ENCODE measurements around the gene ANXA4. TPM values are rescaled to one million over a fixed set of nuclear protein-coding genes. Genes with fewer than 3 reads are reported as not detected.

ANXA4 gene
- total RNA-seq, 1 donor from 2014 or later = 122 TPM

GRCh38 chr2:69693059-69693774, 48.7 kb upstream of the ANXA4 start:
- Mint-ChIP-seq H3K4me3 (ENCODE audit: unreplicated experiment) (no peak overlapping the region), H3K27ac (ENCODE audit: unreplicated experiment) (no peak overlapping the region), H3K4me1 (ENCODE audit: low read depth, unreplicated experiment) (peaks cover 9% of the 10 kb centered on the region), H3K27me3 (ENCODE audit: low read depth, unreplicated experiment) (no peaks in the 10 kb centered on the region), H3K36me3 (ENCODE audit: low read depth, unreplicated experiment) (no peaks in the 10 kb centered on the region), H3K9me3 (ENCODE audit: unreplicated experiment) (no peaks in the 10 kb centered on the region)
- no peaks in the 10 kb centered on the region for H3K79me2 ChIP-seq (ENCODE audit: insufficient read depth, low read length)
- H3K9me3 ChIP-seq (ENCODE audit: insufficient read depth, low read depth, low read length) = no peaks in the 10 kb centered on the region
- H3K4me1 ChIP-seq (ENCODE audit: insufficient read depth, low read length) = peaks cover 36% of the 10 kb centered on the region
- no peaks in the 10 kb centered on the region for H4K20me1 ChIP-seq (ENCODE audit: insufficient read depth, low read length)
- H3K36me3 ChIP-seq (ENCODE audit: insufficient read depth, low read length) = no peaks in the 10 kb centered on the region
- no peak overlapping the region for H3K4me3 ChIP-seq (ENCODE audit: insufficient read depth, low read depth, low read length)
- H3K27me3 ChIP-seq (ENCODE audit: insufficient read depth, low read length) = peaks cover 6% of the 10 kb centered on the region
- no peak overlapping the region for H3K27ac ChIP-seq (ENCODE audit: low read depth, low read length)
- peak overlapping the region; percentile 8 for H3K4me2 ChIP-seq (ENCODE audit: low read length)
- H3K9ac ChIP-seq (ENCODE audit: low read length) = no peak overlapping the region
- TF ChIP-seq EZH2 (IDR thresholded peaks at IDR 0.05; ENCODE audit: insufficient read depth, low read length) (no peak), CTCF (IDR thresholded peaks at IDR 0.05; ENCODE audit: insufficient read depth, low read depth, low read length) (no peak)
- DNase-seq (ENCODE audit: low read depth) (no peak), FAIRE-seq (no peak)
- no peak overlapping the region for H2AFZ ChIP-seq (ENCODE audit: low read depth, low read length)

GRCh38 chr2:69693775-69694450, 48.0 kb upstream of the ANXA4 start:
- TF ChIP-seq EZH2 (IDR thresholded peaks at IDR 0.05; ENCODE audit: insufficient read depth, low read length) (no peak), CTCF (IDR thresholded peaks at IDR 0.05; ENCODE audit: insufficient read depth, low read depth, low read length) (no peak)
- peaks cover 36% of the 10 kb centered on the region for H3K4me1 ChIP-seq (ENCODE audit: insufficient read depth, low read length)
- H3K4me2 ChIP-seq (ENCODE audit: low read length) = no peak overlapping the region
- H3K27me3 ChIP-seq (ENCODE audit: insufficient read depth, low read length) = peaks cover 6% of the 10 kb centered on the region
- H3K79me2 ChIP-seq (ENCODE audit: insufficient read depth, low read length) = no peaks in the 10 kb centered on the region
- no peak overlapping the region for H3K9ac ChIP-seq (ENCODE audit: low read length)
- Mint-ChIP-seq H3K9me3 (ENCODE audit: unreplicated experiment) (no peaks in the 10 kb centered on the region), H3K27me3 (ENCODE audit: low read depth, unreplicated experiment) (peaks cover 2% of the 10 kb centered on the region), H3K27ac (ENCODE audit: unreplicated experiment) (no peak overlapping the region), H3K4me1 (ENCODE audit: low read depth, unreplicated experiment) (peaks cover 9% of the 10 kb centered on the region), H3K4me3 (ENCODE audit: unreplicated experiment) (no peak overlapping the region), H3K36me3 (ENCODE audit: low read depth, unreplicated experiment) (no peaks in the 10 kb centered on the region)
- DNase-seq (ENCODE audit: low read depth) (no peak), FAIRE-seq (no peak)
- no peaks in the 10 kb centered on the region for H4K20me1 ChIP-seq (ENCODE audit: insufficient read depth, low read length)
- no peak overlapping the region for H3K27ac ChIP-seq (ENCODE audit: low read depth, low read length)
- H3K36me3 ChIP-seq (ENCODE audit: insufficient read depth, low read length) = no peaks in the 10 kb centered on the region
- H3K9me3 ChIP-seq (ENCODE audit: insufficient read depth, low read depth, low read length) = no peaks in the 10 kb centered on the region
- H3K4me3 ChIP-seq (ENCODE audit: insufficient read depth, low read depth, low read length) = no peak overlapping the region
- H2AFZ ChIP-seq (ENCODE audit: low read depth, low read length) = no peak overlapping the region

Measured in astrocyte (in vitro differentiated cells and primary cell).